Hepatocyte (in vitro differentiated cells): ENCODE results near the gene NHSL1. TPM values are rescaled to one million over a fixed set of nuclear protein-coding genes. Genes with fewer than 3 reads are reported as not detected.

Source experiments
- DNase-seq: peaks from one replicate; pipeline ENCODE4 v3.0.0-alpha.2; 2016; ENCODE audit warnings: low spot score
- H2AFZ ChIP-seq: fragments of 200-600 bp; sonication (generic); 2 replicates; pipeline ENCODE4 v1.6.0; 2016; ENCODE audit warnings: antibody characterized with exemption, mild to moderate bottlenecking
- H3K27ac ChIP-seq: fragments of 200-600 bp; sonication (generic); 2 replicates; pipeline ENCODE4 v1.5.1; 2016; ENCODE audit warnings: mild to moderate bottlenecking
- H3K27me3 ChIP-seq: fragments of 200-600 bp; sonication (generic); 2 replicates; pipeline ENCODE4 v1.6.1; 2016
- H3K36me3 ChIP-seq: fragments of 200-600 bp; sonication (generic); replicated peaks from 2 replicates; pipeline ENCODE4 v1.5.1; 2016; ENCODE audit warnings: low read depth; ENCODE audit not compliant: insufficient read depth
- H3K4me1 ChIP-seq: fragments of 200-600 bp; sonication (generic); 2 replicates; pipeline ENCODE4 v1.5.1; 2016; ENCODE audit warnings: mild to moderate bottlenecking, moderate library complexity; ENCODE audit not compliant: insufficient read depth
- H3K4me2 ChIP-seq: fragments of 200-600 bp; sonication (generic); 2 replicates; pipeline ENCODE4 v1.6.0; 2016
- H3K4me3 ChIP-seq: fragments of 200-600 bp; sonication (generic); 2 replicates; pipeline ENCODE4 v1.5.1; 2016; ENCODE audit warnings: mild to moderate bottlenecking
- H3K79me2 ChIP-seq: fragments of 200-600 bp; sonication (generic); 2 replicates; pipeline ENCODE4 v1.6.0; 2017; ENCODE audit warnings: mild to moderate bottlenecking
- H3K9me2 ChIP-seq: fragments of 200-600 bp; sonication (generic); replicated peaks from 2 replicates; pipeline ENCODE4 v1.6.0; 2017; ENCODE audit warnings: mild to moderate bottlenecking; ENCODE audit not compliant: insufficient read depth
- H3K9me3 ChIP-seq: fragments of 200-600 bp; sonication (generic); 2 replicates; pipeline ENCODE4 v1.5.1; 2016; ENCODE audit warnings: low read depth, mild to moderate bottlenecking
- H4K20me1 ChIP-seq: fragments of 200-600 bp; sonication (generic); 2 replicates; pipeline ENCODE4 v1.6.0; 2016; ENCODE audit warnings: mild to moderate bottlenecking; ENCODE audit not compliant: insufficient read depth, poor library complexity, severe bottlenecking
- CTCF ChIP-seq: fragments of 200-600 bp; sonication (generic); IDR thresholded peaks from 2 replicates; pipeline ENCODE4 v1.5.1; 2016; ENCODE audit warnings: antibody characterized with exemption, mild to moderate bottlenecking; ENCODE audit not compliant: poor library complexity
- EZH2 ChIP-seq: fragments of 200-600 bp; sonication (generic); IDR thresholded peaks from 2 replicates; pipeline ENCODE4 v1.6.1; 2016; ENCODE audit warnings: antibody characterized with exemption, mild to moderate bottlenecking, borderline replicate concordance
- EZH2phosphoT487 ChIP-seq: fragments of 200-600 bp; sonication (generic); IDR thresholded peaks from one replicate; pipeline ENCODE4 v1.6.1; 2018; ENCODE audit warnings: antibody characterized with exemption, mild to moderate bottlenecking, low read depth, moderate library complexity; ENCODE audit not compliant: unreplicated experiment, severe bottlenecking
- WGBS: methylation state at CpG from one replicate; pipeline ENCODE4 v1.1.6; 2016; ENCODE audit warnings: low lambda C conversion rate; ENCODE audit errors: missing lambda C conversion rate; 5-methylcytosine and 5-hydroxymethylcytosine counted together
- polyA plus RNA-seq: library from polyadenylated mRNA; unstranded; fragments of >200 nt; fragmentation: Nextera tagmentation; extraction: Ambion mirVana; gene quantifications from 2 replicates; pipeline ENCODE4 v1.2.1, GENCODE V29; 2016
- total RNA-seq: library from RNA; depleted of rRNA; stranded (reverse); fragments of >200 nt; gene quantifications from 2 replicates; pipeline ENCODE4 v1.2.3, GENCODE V29; 2014

Gene NHSL1
- total and polyA plus RNA-seq, 2 experiments from 2014 or later = 39.0 to 58.0 TPM

- no peak for DNase-seq
- WGBS = 89% methylated on average over 9 of the region's 9 CpGs
- TF ChIP-seq EZH2 (no peak), CTCF (no peak), EZH2phosphoT487 (no peak)
Observed at GRCh38 chr6:138468320-138469015, 30.8 kb downstream of the NHSL1 start.

GRCh38 chr6:138467901-138468300 lies 31.4 kb downstream of the NHSL1 start:
- no peaks in the 10 kb centered on the region for H3K9me3 ChIP-seq
- H3K9me2 ChIP-seq = no peaks in the 10 kb centered on the region
- DNase-seq = no peak
- H3K27me3 ChIP-seq = no peaks in the 10 kb centered on the region
- H3K4me2 ChIP-seq = no peak overlapping the region
- peaks cover 7% of the 10 kb centered on the region for H3K4me1 ChIP-seq
- no peak overlapping the region for H2AFZ ChIP-seq
- H3K27ac ChIP-seq = no peak overlapping the region
- TF ChIP-seq EZH2 = no peak
- no peak for TF ChIP-seq CTCF
- TF ChIP-seq EZH2phosphoT487 = no peak
- H3K79me2 ChIP-seq = peaks cover 63% of the 10 kb centered on the region
- no peak overlapping the region for H3K4me3 ChIP-seq
- H3K36me3 ChIP-seq = no peaks in the 10 kb centered on the region
- peaks cover 4% of the 10 kb centered on the region for H4K20me1 ChIP-seq

More at GRCh38 chr6:138468320-138469015, 30.8 kb downstream of the NHSL1 start:
- peaks cover 66% of the 10 kb centered on the region for H3K79me2 ChIP-seq
- H3K27ac ChIP-seq = peak overlapping the region; percentile 27
- no peaks in the 10 kb centered on the region for H3K9me3 ChIP-seq
- no peaks in the 10 kb centered on the region for H3K27me3 ChIP-seq
- no peaks in the 10 kb centered on the region for H3K9me2 ChIP-seq
- H3K4me3 ChIP-seq = no peak overlapping the region
- H2AFZ ChIP-seq = no peak overlapping the region
- H4K20me1 ChIP-seq = peaks cover under 1% of the 10 kb centered on the region
- peaks cover 7% of the 10 kb centered on the region for H3K4me1 ChIP-seq
- no peak overlapping the region for H3K4me2 ChIP-seq
- H3K36me3 ChIP-seq = no peaks in the 10 kb centered on the region

DNA sequence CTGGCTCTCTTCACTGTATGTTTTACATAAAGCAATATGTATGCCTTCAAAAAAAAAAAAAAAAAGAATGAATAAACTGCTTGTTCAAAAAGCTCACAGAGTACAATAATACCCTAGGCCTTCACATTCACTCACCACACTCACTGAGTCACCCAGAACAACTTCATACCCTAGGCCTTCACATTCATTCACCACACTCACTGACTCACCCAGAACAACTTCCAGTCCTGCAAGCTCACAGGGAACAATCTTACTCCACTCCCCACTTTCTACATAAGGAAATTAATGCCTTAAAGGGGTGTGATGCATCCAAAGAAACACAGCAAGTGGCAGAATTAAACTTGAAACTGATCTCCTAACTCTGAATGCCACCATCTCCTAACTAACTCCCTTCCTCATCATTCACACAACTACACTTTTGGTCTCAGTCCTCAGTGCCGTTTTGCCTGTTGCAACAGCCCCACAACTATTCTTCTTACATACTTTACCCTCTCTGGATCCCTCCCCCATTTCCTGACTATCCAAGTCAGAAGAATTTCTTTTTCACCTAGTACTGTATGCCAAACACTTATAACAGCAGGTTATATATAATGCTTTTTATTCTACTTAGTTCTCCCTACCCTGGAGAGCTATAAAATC lies 34.2 kb downstream of the NHSL1 start:
- no peaks in the 10 kb centered on the region for H3K36me3 ChIP-seq
- no peaks in the 10 kb centered on the region for H3K9me2 ChIP-seq
- H3K4me2 ChIP-seq = no peak overlapping the region
- TF ChIP-seq EZH2 (no peak), EZH2phosphoT487 (no peak), CTCF (no peak)
- H2AFZ ChIP-seq = no peak overlapping the region
- H4K20me1 ChIP-seq = peaks cover 4% of the 10 kb centered on the region
- H3K9me3 ChIP-seq = no peaks in the 10 kb centered on the region
- 55% methylated on average over 1 of the region's 1 CpG for WGBS
- no peak overlapping the region for H3K4me3 ChIP-seq
- peaks cover 7% of the 10 kb centered on the region for H3K4me1 ChIP-seq
- H3K27me3 ChIP-seq = no peaks in the 10 kb centered on the region
- peak overlapping the region; percentile 55 for H3K27ac ChIP-seq
- peak; percentile 46 for DNase-seq
- H3K79me2 ChIP-seq = peaks cover 44% of the 10 kb centered on the region
